ENCODE data around the gene POM121L12.

The POM121L12 gene

DNA sequence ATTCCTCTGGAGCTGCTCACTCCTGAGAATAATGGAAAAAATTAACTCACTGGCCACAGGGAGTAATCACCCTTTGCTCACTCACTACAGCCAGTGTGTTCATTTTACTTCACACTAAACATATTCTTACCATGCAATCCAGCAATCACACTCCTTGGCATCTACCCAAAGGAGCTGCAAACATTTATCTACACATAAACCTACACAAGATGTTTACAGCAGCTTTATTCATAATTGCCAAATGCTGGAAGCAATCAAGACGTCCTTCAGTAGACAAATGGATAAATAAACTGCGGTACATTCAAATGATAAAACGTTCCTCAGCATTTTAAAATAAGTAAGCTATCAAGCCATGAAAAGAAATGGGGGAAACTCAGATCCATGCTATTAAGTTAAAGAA is 34.2 kb upstream of the POM121L12 start:
- ATAC-seq: no peak
- TF ChIP-seq ZC3H10 (CRISPR knock-in tag; IDR thresholded peaks at IDR 0.05) (no peak), ARNTL (CRISPR knock-in tag; IDR thresholded peaks at IDR 0.05; ENCODE audit: borderline replicate concordance, low read depth) (no peak), SNAI2 (CRISPR knock-in tag; IDR thresholded peaks at IDR 0.05) (no peak), TOX (CRISPR knock-in tag; IDR thresholded peaks at IDR 0.05; ENCODE audit: borderline replicate concordance) (no peak), ISL1 (CRISPR knock-in tag; IDR thresholded peaks at IDR 0.05) (no peak), PPARA (CRISPR knock-in tag; IDR thresholded peaks at IDR 0.05; ENCODE audit: borderline replicate concordance) (no peak), ZFP30 (CRISPR knock-in tag; IDR thresholded peaks at IDR 0.05) (no peak)
- TF ChIP-seq, protein P1, sequence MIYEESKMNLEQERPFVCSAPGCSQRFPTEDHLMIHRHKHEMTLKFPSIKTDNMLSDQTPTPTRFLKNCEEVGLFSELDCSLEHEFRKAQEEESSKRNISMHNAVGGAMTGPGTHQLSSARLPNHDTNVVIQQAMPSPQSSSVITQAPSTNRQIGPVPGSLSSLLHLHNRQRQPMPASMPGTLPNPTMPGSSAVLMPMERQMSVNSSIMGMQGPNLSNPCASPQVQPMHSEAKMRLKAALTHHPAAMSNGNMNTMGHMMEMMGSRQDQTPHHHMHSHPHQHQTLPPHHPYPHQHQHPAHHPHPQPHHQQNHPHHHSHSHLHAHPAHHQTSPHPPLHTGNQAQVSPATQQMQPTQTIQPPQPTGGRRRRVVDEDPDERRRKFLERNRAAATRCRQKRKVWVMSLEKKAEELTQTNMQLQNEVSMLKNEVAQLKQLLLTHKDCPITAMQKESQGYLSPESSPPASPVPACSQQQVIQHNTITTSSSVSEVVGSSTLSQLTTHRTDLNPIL (CRISPR knock-in tag; IDR thresholded peaks at IDR 0.05; ENCODE audit: low read depth): no peak
- TF ChIP-seq, protein P2, sequence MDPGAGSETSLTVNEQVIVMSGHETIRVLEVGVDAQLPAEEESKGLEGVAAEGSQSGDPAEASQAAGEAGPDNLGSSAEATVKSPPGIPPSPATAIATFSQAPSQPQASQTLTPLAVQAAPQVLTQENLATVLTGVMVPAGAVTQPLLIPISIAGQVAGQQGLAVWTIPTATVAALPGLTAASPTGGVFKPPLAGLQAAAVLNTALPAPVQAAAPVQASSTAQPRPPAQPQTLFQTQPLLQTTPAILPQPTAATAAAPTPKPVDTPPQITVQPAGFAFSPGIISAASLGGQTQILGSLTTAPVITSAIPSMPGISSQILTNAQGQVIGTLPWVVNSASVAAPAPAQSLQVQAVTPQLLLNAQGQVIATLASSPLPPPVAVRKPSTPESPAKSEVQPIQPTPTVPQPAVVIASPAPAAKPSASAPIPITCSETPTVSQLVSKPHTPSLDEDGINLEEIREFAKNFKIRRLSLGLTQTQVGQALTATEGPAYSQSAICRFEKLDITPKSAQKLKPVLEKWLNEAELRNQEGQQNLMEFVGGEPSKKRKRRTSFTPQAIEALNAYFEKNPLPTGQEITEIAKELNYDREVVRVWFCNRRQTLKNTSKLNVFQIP (CRISPR knock-in tag; IDR thresholded peaks at IDR 0.05; ENCODE audit: borderline replicate concordance, low read depth): no peak
- TF ChIP-seq, protein P3, sequence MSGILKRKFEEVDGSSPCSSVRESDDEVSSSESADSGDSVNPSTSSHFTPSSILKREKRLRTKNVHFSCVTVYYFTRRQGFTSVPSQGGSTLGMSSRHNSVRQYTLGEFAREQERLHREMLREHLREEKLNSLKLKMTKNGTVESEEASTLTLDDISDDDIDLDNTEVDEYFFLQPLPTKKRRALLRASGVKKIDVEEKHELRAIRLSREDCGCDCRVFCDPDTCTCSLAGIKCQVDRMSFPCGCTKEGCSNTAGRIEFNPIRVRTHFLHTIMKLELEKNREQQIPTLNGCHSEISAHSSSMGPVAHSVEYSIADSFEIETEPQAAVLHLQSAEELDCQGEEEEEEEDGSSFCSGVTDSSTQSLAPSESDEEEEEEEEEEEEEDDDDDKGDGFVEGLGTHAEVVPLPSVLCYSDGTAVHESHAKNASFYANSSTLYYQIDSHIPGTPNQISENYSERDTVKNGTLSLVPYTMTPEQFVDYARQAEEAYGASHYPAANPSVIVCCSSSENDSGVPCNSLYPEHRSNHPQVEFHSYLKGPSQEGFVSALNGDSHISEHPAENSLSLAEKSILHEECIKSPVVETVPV (CRISPR knock-in tag; IDR thresholded peaks at IDR 0.05): no peak

DNA sequence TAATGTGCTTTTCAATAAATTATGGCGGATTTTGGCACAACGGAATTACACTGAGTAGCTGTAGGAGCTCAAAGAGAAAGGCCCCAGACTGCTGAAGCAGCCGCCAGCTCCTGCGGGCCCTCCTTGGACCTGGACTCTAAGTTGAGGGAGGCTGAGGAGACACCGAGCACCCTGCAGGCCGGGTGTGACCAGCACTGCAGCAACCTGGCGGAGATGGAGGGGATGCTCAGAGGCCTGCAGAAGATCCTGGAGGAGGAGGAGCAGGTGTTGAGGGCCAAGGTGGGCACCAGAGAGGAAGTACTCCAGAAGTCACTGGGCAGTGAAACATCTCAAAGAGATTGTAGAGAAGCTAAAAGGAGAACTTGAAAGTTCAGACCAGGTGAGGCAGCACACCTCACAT is 33.0 kb upstream of the POM121L12 start:
- no peak for ATAC-seq
- TF ChIP-seq RARB (CRISPR knock-in tag; IDR thresholded peaks at IDR 0.05): no peak
- TF ChIP-seq, protein P3 (CRISPR knock-in tag; IDR thresholded peaks at IDR 0.05): no peak
- TF ChIP-seq ESRRG (CRISPR knock-in tag; IDR thresholded peaks at IDR 0.05): no peak
- TF ChIP-seq ZNF565 (CRISPR knock-in tag; conservative IDR thresholded peaks at IDR 0.05; ENCODE audit: low read depth): no peak

DNA sequence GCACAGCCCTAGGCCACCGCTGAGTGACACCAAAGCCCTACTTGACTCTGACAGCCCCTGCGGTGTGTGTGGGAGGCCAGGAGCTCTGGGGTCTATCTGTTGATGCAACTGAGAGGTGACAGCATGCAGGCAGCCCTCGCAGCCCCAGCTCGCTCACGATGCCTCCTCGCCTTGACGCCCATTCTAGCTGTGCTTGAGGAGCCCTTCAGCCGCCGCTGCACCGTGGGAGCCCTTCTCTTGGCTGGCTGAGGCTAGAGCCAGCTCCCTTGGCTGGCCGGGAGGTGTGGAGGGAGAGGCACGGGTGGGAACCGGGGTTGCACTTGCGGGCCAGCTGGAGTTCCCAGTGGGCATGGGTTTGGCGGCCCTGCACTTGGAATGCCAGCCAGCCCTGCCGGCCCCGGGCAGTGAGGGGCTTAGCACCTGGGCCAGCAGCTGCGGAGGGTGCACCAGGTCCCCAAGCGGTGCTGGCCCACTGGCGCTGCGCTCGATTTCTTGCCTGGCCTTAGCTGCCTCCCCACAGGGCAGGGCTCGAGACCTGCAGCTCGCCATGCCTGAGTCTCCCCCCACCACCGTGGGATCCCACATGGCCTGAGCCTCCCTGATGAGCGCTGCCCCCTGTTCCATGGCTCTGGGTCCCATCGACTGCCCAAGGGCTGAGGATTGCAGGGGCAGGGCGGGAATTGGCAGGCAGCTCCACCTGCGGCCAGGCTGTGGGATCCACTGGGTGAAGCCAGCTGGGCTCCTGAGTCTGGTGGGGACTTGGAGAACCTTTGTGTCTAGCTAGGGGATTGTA is 31.6 kb upstream of the POM121L12 start:
- no peak for ATAC-seq

More for the DNA sequence above, 31.6 kb upstream of the POM121L12 start:
- TF ChIP-seq CSDC2 (CRISPR knock-in tag; IDR thresholded peaks at IDR 0.05) (no peak), PPARA (CRISPR knock-in tag; IDR thresholded peaks at IDR 0.05; ENCODE audit: borderline replicate concordance) (no peak), ZNF8 (CRISPR knock-in tag; IDR thresholded peaks at IDR 0.05) (no peak), RARB (CRISPR knock-in tag; IDR thresholded peaks at IDR 0.05) (no peak), ZC3H10 (CRISPR knock-in tag; IDR thresholded peaks at IDR 0.05) (no peak), SNAI2 (CRISPR knock-in tag; IDR thresholded peaks at IDR 0.05) (no peak), TOX (CRISPR knock-in tag; IDR thresholded peaks at IDR 0.05; ENCODE audit: borderline replicate concordance) (no peak), ARNTL (CRISPR knock-in tag; IDR thresholded peaks at IDR 0.05; ENCODE audit: borderline replicate concordance, low read depth) (no peak), ZNF70 (CRISPR knock-in tag; IDR thresholded peaks at IDR 0.05) (no peak)
- TF ChIP-seq, protein P3 (CRISPR knock-in tag; IDR thresholded peaks at IDR 0.05): no peak
- TF ChIP-seq, protein P4, sequence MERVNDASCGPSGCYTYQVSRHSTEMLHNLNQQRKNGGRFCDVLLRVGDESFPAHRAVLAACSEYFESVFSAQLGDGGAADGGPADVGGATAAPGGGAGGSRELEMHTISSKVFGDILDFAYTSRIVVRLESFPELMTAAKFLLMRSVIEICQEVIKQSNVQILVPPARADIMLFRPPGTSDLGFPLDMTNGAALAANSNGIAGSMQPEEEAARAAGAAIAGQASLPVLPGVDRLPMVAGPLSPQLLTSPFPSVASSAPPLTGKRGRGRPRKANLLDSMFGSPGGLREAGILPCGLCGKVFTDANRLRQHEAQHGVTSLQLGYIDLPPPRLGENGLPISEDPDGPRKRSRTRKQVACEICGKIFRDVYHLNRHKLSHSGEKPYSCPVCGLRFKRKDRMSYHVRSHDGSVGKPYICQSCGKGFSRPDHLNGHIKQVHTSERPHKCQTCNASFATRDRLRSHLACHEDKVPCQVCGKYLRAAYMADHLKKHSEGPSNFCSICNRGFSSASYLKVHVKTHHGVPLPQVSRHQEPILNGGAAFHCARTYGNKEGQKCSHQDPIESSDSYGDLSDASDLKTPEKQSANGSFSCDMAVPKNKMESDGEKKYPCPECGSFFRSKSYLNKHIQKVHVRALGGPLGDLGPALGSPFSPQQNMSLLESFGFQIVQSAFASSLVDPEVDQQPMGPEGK (CRISPR knock-in tag; IDR thresholded peaks at IDR 0.05; ENCODE audit: borderline replicate concordance): no peak
- TF ChIP-seq, protein P1 (CRISPR knock-in tag; IDR thresholded peaks at IDR 0.05; ENCODE audit: low read depth): no peak
- TF ChIP-seq, protein P5, sequence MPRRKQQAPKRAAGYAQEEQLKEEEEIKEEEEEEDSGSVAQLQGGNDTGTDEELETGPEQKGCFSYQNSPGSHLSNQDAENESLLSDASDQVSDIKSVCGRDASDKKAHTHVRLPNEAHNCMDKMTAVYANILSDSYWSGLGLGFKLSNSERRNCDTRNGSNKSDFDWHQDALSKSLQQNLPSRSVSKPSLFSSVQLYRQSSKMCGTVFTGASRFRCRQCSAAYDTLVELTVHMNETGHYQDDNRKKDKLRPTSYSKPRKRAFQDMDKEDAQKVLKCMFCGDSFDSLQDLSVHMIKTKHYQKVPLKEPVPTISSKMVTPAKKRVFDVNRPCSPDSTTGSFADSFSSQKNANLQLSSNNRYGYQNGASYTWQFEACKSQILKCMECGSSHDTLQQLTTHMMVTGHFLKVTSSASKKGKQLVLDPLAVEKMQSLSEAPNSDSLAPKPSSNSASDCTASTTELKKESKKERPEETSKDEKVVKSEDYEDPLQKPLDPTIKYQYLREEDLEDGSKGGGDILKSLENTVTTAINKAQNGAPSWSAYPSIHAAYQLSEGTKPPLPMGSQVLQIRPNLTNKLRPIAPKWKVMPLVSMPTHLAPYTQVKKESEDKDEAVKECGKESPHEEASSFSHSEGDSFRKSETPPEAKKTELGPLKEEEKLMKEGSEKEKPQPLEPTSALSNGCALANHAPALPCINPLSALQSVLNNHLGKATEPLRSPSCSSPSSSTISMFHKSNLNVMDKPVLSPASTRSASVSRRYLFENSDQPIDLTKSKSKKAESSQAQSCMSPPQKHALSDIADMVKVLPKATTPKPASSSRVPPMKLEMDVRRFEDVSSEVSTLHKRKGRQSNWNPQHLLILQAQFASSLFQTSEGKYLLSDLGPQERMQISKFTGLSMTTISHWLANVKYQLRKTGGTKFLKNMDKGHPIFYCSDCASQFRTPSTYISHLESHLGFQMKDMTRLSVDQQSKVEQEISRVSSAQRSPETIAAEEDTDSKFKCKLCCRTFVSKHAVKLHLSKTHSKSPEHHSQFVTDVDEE (CRISPR knock-in tag; IDR thresholded peaks at IDR 0.05): no peak
